Naive B cell (primary cell): ENCODE measurements around the gene B4GALNT3. TPM values are rescaled to one million over a fixed set of nuclear protein-coding genes. Genes with fewer than 3 reads are reported as not detected.

Source experiments
- ATAC-seq, 2 donors: fragments of 150-1000 bp; cut with Tn5 transposase; 2 replicates each; pipeline ENCODE4 v1.10.0; 2021; ENCODE audit warnings: low read depth in 2 of 2, mild to moderate bottlenecking in 2 of 2, moderate library complexity in 2 of 2
- DNase-seq: peaks from one replicate; pipeline ENCODE4 v3.0.0; 2022
- H3K27ac Mint-ChIP-seq, 6 donors: one replicate each; pipeline ENCODE4 v1.8.0; 2020 to 2022; ENCODE audit warnings: mild to moderate bottlenecking in 6 of 6, mixed read lengths in 6 of 6, moderate library complexity in 5 of 6, inconsistent platforms in 2 of 6
- H3K27me3 Mint-ChIP-seq, 3 donors: one replicate each; pipeline ENCODE4 v1.8.0; 2021 to 2022; ENCODE audit warnings: mixed read lengths in 3 of 3, mild to moderate bottlenecking in 1 of 3
- H3K36me3 Mint-ChIP-seq, 2 donors: one replicate each; pipeline ENCODE4 v1.8.0; 2020 to 2022; ENCODE audit warnings: mixed read lengths in 2 of 2, inconsistent platforms in 1 of 2, mild to moderate bottlenecking in 1 of 2
- H3K4me1 Mint-ChIP-seq, 3 donors: one replicate each; pipeline ENCODE4 v1.8.0; 2020 to 2022; ENCODE audit warnings: mixed read lengths in 3 of 3, inconsistent platforms in 1 of 3, mild to moderate bottlenecking in 1 of 3, moderate library complexity in 1 of 3
- H3K4me3 Mint-ChIP-seq, 8 donors: one replicate each; pipeline ENCODE4 v1.8.0; 2020 to 2022; ENCODE audit warnings: mild to moderate bottlenecking in 8 of 8, mixed read lengths in 8 of 8, moderate library complexity in 8 of 8, inconsistent platforms in 2 of 8
- H3K9me3 Mint-ChIP-seq, 7 donors: one replicate each; pipeline ENCODE4 v1.8.0; 2020 to 2022; ENCODE audit warnings: mixed read lengths in 7 of 7, mild to moderate bottlenecking in 5 of 7, inconsistent platforms in 2 of 7, moderate library complexity in 1 of 7
- polyA plus RNA-seq, 6 donors: library from polyadenylated mRNA; unstranded; fragments of 300-500 nt; fragmentation: Illumina TruSeq; gene quantifications; one replicate each; pipeline ENCODE4 v1.2.3, GENCODE V29; 2021; ENCODE audit warnings: low read depth in 6 of 6

B4GALNT3 gene
- polyA plus RNA-seq, 6 donors from 2014 or later = 0.05 to 0.35 (median 0.29) TPM; not detected in 3

DNA sequence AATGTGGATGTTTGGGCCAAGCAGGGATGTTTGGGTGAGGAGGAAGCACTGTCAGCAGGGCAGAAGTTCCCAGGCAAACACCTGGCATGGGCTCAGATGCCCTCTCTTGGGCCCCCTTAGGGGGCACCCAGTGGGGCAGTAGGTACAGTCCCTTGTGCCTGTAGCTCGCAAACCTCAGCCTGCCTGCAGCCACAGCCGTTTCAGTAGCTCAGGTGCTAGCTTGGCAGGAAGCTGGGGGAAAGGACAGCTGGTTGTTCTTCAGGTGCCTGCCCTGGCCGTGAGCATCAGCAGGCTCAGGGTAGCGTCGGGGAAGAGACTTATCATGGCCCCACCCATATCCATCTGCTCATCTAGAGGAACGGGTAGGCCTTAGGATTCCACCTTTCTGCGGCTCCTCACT lies 67.5 kb downstream of the B4GALNT3 start:
- ATAC-seq (no peak), DNase-seq (no peak)
- Mint-ChIP-seq H3K4me3 (no peak overlapping the region), H3K36me3 (peaks cover 3 to 14% of the 10 kb centered on the region in 2 donors), H3K27ac (peak overlapping the region in 1 of 6 donors; percentile 73), H3K4me1 (no peaks in the 10 kb centered on the region), H3K27me3 (peaks cover 3 to 13% (median 7%) of the 10 kb centered on the region in 3 donors), H3K9me3 (peaks cover 4 to 16% (median 10%) of the 10 kb centered on the region in 7 donors)

GRCh38 chr12:527729-528128 lies 68.0 kb downstream of the B4GALNT3 start:
- Mint-ChIP-seq H3K36me3 (peaks cover 8 to 18% of the 10 kb centered on the region in 2 donors), H3K4me3 (peak overlapping the region in 1 of 8 donors; percentile 29), H3K9me3 (peaks cover 9 to 21% (median 14%) of the 10 kb centered on the region in 7 donors), H3K27me3 (peaks cover 6 to 13% (median 12%) of the 10 kb centered on the region in 3 donors), H3K4me1 (no peaks in the 10 kb centered on the region), H3K27ac (peak overlapping the region in 2 of 6 donors; percentile 73 to 78)
- DNase-seq = no peak
- ATAC-seq = no peak

GRCh38 chr12:530308-530707 lies 70.6 kb downstream of the B4GALNT3 start:
- Mint-ChIP-seq H3K27ac (no peak overlapping the region), H3K36me3 (peaks cover 11 to 19% of the 10 kb centered on the region in 2 donors), H3K4me1 (no peaks in the 10 kb centered on the region), H3K27me3 (peaks cover 4 to 13% (median 10%) of the 10 kb centered on the region in 3 donors), H3K9me3 (peaks cover 12 to 24% (median 15%) of the 10 kb centered on the region in 7 donors), H3K4me3 (no peak overlapping the region)
- DNase-seq = no peak
- ATAC-seq = no peak

- DNase-seq (no peak), ATAC-seq (no peak)
- no peaks in the 10 kb centered on the region for H3K4me1 Mint-ChIP-seq
- no peak overlapping the region for H3K27ac Mint-ChIP-seq
- H3K4me3 Mint-ChIP-seq = no peak overlapping the region
- peaks cover 12 to 24% (median 15%) of the 10 kb centered on the region in 7 donors for H3K9me3 Mint-ChIP-seq
- H3K36me3 Mint-ChIP-seq = peaks cover 11 to 19% of the 10 kb centered on the region in 2 donors
- peaks cover 4 to 14% (median 5%) of the 10 kb centered on the region in 3 donors for H3K27me3 Mint-ChIP-seq
Observed at GRCh38 chr12:530821-531220, 71.1 kb downstream of the B4GALNT3 start.

GRCh38 chr12:531951-532585 lies 72.3 kb downstream of the B4GALNT3 start:
- no peak for ATAC-seq
- H3K4me3 Mint-ChIP-seq = no peak overlapping the region
- no peak overlapping the region for H3K27ac Mint-ChIP-seq

DNA sequence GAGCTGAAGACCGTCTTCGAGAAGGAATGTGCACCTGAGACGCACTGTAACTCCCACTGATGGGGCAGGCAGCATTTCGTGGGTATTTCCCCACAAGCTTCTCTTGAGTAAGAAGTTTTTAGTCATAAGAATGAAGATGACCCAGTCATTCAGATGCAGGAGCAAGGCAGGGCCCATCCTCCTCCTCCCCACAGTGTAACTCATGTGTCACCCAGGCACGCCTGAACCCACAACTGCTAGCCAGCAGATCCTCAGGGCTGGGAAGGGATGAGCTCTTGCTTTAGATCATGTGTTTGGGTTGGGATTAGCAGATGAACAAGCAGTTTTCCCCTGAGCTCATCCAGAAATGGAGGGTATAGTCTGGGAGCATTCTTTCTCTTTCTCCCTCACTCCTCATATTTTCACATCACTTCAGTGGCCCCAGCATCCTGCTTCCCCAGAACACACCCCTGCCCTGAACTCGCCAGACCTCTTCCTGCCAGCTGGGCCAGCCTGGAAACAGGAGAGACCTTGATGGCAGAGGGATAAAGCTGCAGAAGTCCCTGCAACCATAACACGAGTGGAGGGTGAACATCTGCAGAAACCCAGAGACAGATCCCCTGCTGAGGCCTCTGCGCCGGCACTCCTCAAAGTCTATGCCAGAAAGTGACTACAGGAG lies 73.3 kb downstream of the B4GALNT3 start:
- H3K4me3 Mint-ChIP-seq = no peak overlapping the region
- ATAC-seq = no peak

More at GRCh38 chr12:531951-532585, 72.3 kb downstream of the B4GALNT3 start:
- no peak for DNase-seq
- Mint-ChIP-seq H3K9me3 (peaks cover 12 to 24% (median 15%) of the 10 kb centered on the region in 7 donors), H3K36me3 (peaks cover 11 to 19% of the 10 kb centered on the region in 2 donors), H3K4me1 (no peaks in the 10 kb centered on the region), H3K27me3 (peaks cover 4 to 16% (median 5%) of the 10 kb centered on the region in 3 donors)

GRCh38 chr12:533718-534117 lies 74.0 kb downstream of the B4GALNT3 start:
- peaks cover 4 to 16% (median 5%) of the 10 kb centered on the region in 3 donors for H3K27me3 Mint-ChIP-seq
- no peak overlapping the region for H3K4me3 Mint-ChIP-seq
- H3K36me3 Mint-ChIP-seq = peaks cover 11 to 19% of the 10 kb centered on the region in 2 donors
- H3K9me3 Mint-ChIP-seq = peaks cover 12 to 24% (median 15%) of the 10 kb centered on the region in 7 donors
- ATAC-seq = no peak
- DNase-seq = no peak
- no peak overlapping the region for H3K27ac Mint-ChIP-seq
- H3K4me1 Mint-ChIP-seq = no peaks in the 10 kb centered on the region

More for the DNA sequence above, 73.3 kb downstream of the B4GALNT3 start:
- H3K9me3 Mint-ChIP-seq = peaks cover 12 to 24% (median 15%) of the 10 kb centered on the region in 7 donors
- peaks cover 11 to 19% of the 10 kb centered on the region in 2 donors for H3K36me3 Mint-ChIP-seq
- no peaks in the 10 kb centered on the region for H3K4me1 Mint-ChIP-seq
- no peak for DNase-seq
- H3K27me3 Mint-ChIP-seq = peaks cover 4 to 16% (median 5%) of the 10 kb centered on the region in 3 donors
- H3K27ac Mint-ChIP-seq = no peak overlapping the region

- DNase-seq = no peak
- peaks cover 10 to 24% (median 15%) of the 10 kb centered on the region in 7 donors for H3K9me3 Mint-ChIP-seq
- peaks cover 11 to 19% of the 10 kb centered on the region in 2 donors for H3K36me3 Mint-ChIP-seq
- no peak overlapping the region for H3K27ac Mint-ChIP-seq
- ATAC-seq = no peak
- no peaks in the 10 kb centered on the region for H3K4me1 Mint-ChIP-seq
- H3K4me3 Mint-ChIP-seq = no peak overlapping the region
- H3K27me3 Mint-ChIP-seq = peaks cover 4 to 16% (median 7%) of the 10 kb centered on the region in 3 donors
Observed at GRCh38 chr12:534216-534615, 74.5 kb downstream of the B4GALNT3 start.

DNA sequence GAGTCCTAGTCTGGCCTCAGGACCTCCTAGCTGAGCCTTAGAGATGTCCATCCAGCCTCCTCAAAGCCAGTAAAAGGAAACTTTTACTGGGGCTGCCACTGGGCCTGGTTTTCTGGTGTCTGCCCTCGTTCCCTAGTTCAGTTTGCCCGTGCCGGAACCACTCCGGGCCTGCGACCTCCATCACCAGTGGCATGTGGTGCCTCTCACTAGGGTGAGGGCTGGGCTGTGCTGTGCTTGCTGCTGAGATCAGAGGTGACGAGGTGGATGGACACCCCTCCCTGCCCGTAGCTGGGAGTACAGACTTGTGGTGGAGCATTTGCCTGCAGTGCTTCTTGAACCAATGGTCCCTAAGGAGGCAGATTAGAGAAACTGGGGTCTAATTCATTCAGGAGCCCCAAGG lies 75.7 kb downstream of the B4GALNT3 start:
- peaks cover 6 to 20% (median 7%) of the 10 kb centered on the region in 3 donors for H3K27me3 Mint-ChIP-seq
- no peak for ATAC-seq

DNA sequence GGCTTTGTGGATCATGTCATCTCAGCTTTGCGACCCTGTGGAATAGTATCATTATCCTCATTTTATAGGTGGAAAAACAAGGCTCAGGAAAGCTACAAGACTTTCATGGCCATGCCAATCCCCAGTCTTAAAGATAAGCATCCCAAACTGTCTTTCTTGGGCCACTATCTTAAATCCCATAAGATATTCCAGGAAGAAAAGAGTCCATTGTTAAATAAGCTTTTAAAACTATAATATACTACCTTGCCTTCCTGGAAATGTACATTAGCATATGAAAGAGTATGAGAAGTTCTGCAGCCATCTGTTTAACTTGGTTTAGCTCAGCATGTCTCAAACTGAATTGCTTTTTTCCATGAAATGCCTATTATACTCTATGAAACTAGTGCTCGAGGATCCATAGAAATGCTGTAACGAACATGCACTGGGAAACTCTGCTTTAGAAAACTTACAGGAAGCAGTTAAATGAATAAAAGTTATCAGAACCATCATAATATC lies 77.1 kb downstream of the B4GALNT3 start:
- DNase-seq (no peak), ATAC-seq (no peak)
- Mint-ChIP-seq H3K27ac (no peak overlapping the region), H3K9me3 (peaks cover 5 to 15% (median 10%) of the 10 kb centered on the region in 7 donors), H3K4me3 (no peak overlapping the region), H3K36me3 (peaks cover 10 to 11% of the 10 kb centered on the region in 2 donors), H3K4me1 (no peaks in the 10 kb centered on the region), H3K27me3 (peaks cover 6 to 22% (median 9%) of the 10 kb centered on the region in 3 donors)

More for the DNA sequence above, 75.7 kb downstream of the B4GALNT3 start:
- peaks cover 9 to 23% (median 15%) of the 10 kb centered on the region in 7 donors for H3K9me3 Mint-ChIP-seq
- no peaks in the 10 kb centered on the region for H3K4me1 Mint-ChIP-seq
- no peak for DNase-seq
- H3K36me3 Mint-ChIP-seq = peaks cover 11 to 16% of the 10 kb centered on the region in 2 donors
- no peak overlapping the region for H3K27ac Mint-ChIP-seq
- no peak overlapping the region for H3K4me3 Mint-ChIP-seq

- Mint-ChIP-seq H3K4me1 (no peaks in the 10 kb centered on the region), H3K9me3 (peaks cover 0 to 6% (median 1%) of the 10 kb centered on the region in 7 donors), H3K4me3 (no peak overlapping the region), H3K27me3 (peaks cover 6 to 23% (median 12%) of the 10 kb centered on the region in 3 donors), H3K36me3 (peaks cover 0 to 2% of the 10 kb centered on the region in 2 donors), H3K27ac (no peak overlapping the region)
- no peak for ATAC-seq
- no peak for DNase-seq
Observed at GRCh38 chr12:537772-538171, 78.0 kb downstream of the B4GALNT3 start.

DNA sequence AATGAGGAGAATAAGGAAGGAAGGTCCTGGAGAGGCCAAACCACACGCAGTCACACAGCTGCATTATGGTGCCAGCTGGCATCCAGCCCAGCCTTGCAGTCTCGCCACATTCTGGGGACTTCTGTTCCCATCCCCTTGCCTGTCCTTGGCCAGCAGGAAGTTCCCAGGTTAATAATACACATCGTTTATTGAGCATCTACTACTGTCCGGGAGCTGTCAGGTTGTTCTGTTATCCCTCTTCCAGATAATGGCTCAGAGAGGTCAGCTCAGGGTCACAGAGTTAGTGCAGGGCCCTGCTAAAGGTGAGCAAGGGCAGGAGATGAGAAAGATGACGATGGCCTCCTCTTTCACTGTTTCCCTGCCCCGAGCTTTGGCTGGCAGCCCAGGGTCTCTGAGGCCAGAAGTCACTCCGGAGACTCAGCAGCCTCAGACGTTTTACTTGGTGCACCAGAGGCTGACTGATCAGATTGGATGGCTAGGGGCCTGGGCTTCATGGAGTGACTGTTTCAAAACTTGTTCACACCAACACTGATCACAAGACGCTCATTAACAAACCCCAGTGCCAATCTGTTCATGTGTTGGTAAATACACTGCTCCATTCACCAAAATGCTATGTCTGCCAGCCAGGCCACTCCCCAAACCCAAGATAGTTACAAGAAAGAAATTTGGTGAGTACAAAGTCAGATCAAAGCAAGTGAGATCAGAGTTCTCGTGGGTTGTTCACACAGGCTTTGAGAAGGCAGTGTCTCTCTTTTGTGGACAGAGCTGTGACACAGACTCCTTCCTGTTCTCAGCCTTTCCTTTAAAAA lies 79.2 kb downstream of the B4GALNT3 start:
- H3K4me1 Mint-ChIP-seq = no peaks in the 10 kb centered on the region
- H3K4me3 Mint-ChIP-seq = no peak overlapping the region
- peaks cover 5 to 25% (median 17%) of the 10 kb centered on the region in 3 donors for H3K27me3 Mint-ChIP-seq
- no peak for ATAC-seq
- no peak for DNase-seq
- peaks cover 0 to under 1% (median 0%) of the 10 kb centered on the region in 7 donors for H3K9me3 Mint-ChIP-seq
- H3K36me3 Mint-ChIP-seq = no peaks in the 10 kb centered on the region
- no peak overlapping the region for H3K27ac Mint-ChIP-seq
